Vagina (tissue), 2 donors: Measurements from ENCODE around the gene DENND5A. TPM values are rescaled to one million over a fixed set of nuclear protein-coding genes. Genes with fewer than 3 reads are reported as not detected.

Experiments used
- DNase-seq, 2 donors: peaks; one replicate each; pipeline ENCODE4 v3.0.0-alpha.2; 2017; ENCODE audit errors: extremely low spot score in 2 of 2
- H3K27ac ChIP-seq: fragments of 200-600 bp; sonication (generic); one replicate; pipeline ENCODE4 v1.5.1; 2019
- H3K27me3 ChIP-seq: fragments of 200-600 bp; sonication (generic); one replicate; pipeline ENCODE4 v1.5.1; 2019
- H3K36me3 ChIP-seq, 2 donors: fragments of 200-600 bp; sonication (generic); one replicate each; pipeline ENCODE4 v1.5.1; 2017 to 2019
- H3K4me1 ChIP-seq: fragments of 200-600 bp; sonication (generic); one replicate; pipeline ENCODE4 v1.5.1; 2019
- H3K4me3 ChIP-seq, 2 donors: fragments of 200-600 bp; sonication (generic); 1 replicate in 1 of 2; 2 replicates in 1 of 2; pipeline ENCODE4 v1.5.1; 2016 to 2019
- H3K9me3 ChIP-seq: fragments of 200-600 bp; sonication (generic); one replicate; pipeline ENCODE4 v1.5.1; 2019
- POLR2A ChIP-seq, 2 donors: fragments of 450-650 bp; IDR thresholded peaks; one replicate each; pipeline ENCODE4 v1.6.1; 2017; ENCODE audit warnings: antibody characterized with exemption in 2 of 2, mild to moderate bottlenecking in 2 of 2, moderate library complexity in 2 of 2
- POLR2AphosphoS5 ChIP-seq, 2 donors: sonication (generic); formaldehyde crosslinking; IDR thresholded peaks; one replicate each; pipeline ENCODE4 v1.9.0; 2017; ENCODE audit warnings: antibody characterized with exemption in 2 of 2, mild to moderate bottlenecking in 2 of 2, low read depth in 1 of 2; ENCODE audit not compliant: insufficient read depth in 1 of 2
- intact Hi-C: fragments of 100-400 bp; cut with DNase I; formaldehyde crosslinking; loops from one replicate; pipeline ENCODE4 v1.15.1; 2023
- total RNA-seq: library from RNA; depleted of rRNA; stranded (reverse); fragments of >200 nt; gene quantifications from one replicate; pipeline ENCODE4 v1.2.3, GENCODE V29; 2016
- TF ChIP-seq, protein P1 (sequence below), 3 experiments: fragments of 450-650 bp in 2 of 3; fragments of 200-600 bp in 1 of 3; sonication (generic) in 1 of 3; IDR thresholded peaks; one replicate each; pipeline ENCODE4 v1.5.1; 2017 to 2019; ENCODE audit warnings: antibody characterized with exemption in 3 of 3, mild to moderate bottlenecking in 2 of 3, moderate library complexity in 2 of 3

Gene DENND5A
- total RNA-seq, 1 donor from 2014 or later: 82.0 TPM

- DNase-seq: no peak
- Histone ChIP-seq H3K27me3 (no peaks in the 10 kb centered on the region), H3K27ac (no peak overlapping the region), H3K4me1 (no peaks in the 10 kb centered on the region), H3K9me3 (no peaks in the 10 kb centered on the region), H3K36me3 (peaks cover 0 to 51% of the 10 kb centered on the region in 2 donors), H3K4me3 (no peak overlapping the region)
- TF ChIP-seq, protein P1, sequence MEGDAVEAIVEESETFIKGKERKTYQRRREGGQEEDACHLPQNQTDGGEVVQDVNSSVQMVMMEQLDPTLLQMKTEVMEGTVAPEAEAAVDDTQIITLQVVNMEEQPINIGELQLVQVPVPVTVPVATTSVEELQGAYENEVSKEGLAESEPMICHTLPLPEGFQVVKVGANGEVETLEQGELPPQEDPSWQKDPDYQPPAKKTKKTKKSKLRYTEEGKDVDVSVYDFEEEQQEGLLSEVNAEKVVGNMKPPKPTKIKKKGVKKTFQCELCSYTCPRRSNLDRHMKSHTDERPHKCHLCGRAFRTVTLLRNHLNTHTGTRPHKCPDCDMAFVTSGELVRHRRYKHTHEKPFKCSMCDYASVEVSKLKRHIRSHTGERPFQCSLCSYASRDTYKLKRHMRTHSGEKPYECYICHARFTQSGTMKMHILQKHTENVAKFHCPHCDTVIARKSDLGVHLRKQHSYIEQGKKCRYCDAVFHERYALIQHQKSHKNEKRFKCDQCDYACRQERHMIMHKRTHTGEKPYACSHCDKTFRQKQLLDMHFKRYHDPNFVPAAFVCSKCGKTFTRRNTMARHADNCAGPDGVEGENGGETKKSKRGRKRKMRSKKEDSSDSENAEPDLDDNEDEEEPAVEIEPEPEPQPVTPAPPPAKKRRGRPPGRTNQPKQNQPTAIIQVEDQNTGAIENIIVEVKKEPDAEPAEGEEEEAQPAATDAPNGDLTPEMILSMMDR (IDR thresholded peaks at IDR 0.05): no peak
- TF ChIP-seq POLR2A (IDR thresholded peaks at IDR 0.05) (no peak), POLR2AphosphoS5 (IDR thresholded peaks at IDR 0.05; ENCODE audit: insufficient read depth in 1 of 2, low read depth in 1 of 2) (no peak)
- intact Hi-C loops: no loop called here
Measured at GRCh38 chr11:9148727-9149126, 116.4 kb downstream of the DENND5A start.

GRCh38 chr11:9148035-9148434 is 117.1 kb downstream of the DENND5A start:
- no peaks in the 10 kb centered on the region for H3K27me3 ChIP-seq
- no peaks in the 10 kb centered on the region for H3K9me3 ChIP-seq
- H3K27ac ChIP-seq: no peak overlapping the region
- H3K4me1 ChIP-seq: no peaks in the 10 kb centered on the region
- TF ChIP-seq POLR2A (IDR thresholded peaks at IDR 0.05): no peak
- TF ChIP-seq, protein P1 (IDR thresholded peaks at IDR 0.05): no peak
- no peak for TF ChIP-seq POLR2AphosphoS5 (IDR thresholded peaks at IDR 0.05; ENCODE audit: insufficient read depth in 1 of 2, low read depth in 1 of 2)
- H3K4me3 ChIP-seq: no peak overlapping the region
- intact Hi-C loops: no loop called here
- H3K36me3 ChIP-seq: peaks cover 0 to 56% of the 10 kb centered on the region in 2 donors
- DNase-seq: no peak

DNA sequence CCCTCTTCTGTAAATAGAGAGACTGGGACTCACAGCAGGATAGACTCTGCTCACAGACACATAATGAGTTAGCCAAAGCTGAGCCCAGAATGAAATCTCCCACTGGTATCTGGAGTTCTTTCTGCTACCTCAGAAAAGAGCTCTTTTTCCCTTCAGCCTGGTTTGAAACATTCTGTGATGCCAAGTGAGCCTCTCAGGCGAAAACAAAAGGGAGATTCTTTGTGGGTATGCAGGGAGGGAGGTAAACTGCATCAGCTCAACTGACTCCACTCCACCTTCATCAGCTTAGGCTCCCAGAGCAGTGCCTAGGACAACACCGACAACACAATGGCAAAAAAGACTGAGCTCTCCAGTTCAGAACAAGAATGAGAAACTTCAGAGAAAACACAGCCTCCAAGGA is 118.7 kb downstream of the DENND5A start:
- Histone ChIP-seq H3K4me1 (no peaks in the 10 kb centered on the region), H3K9me3 (no peaks in the 10 kb centered on the region), H3K27me3 (no peaks in the 10 kb centered on the region), H3K27ac (no peak overlapping the region), H3K4me3 (no peak overlapping the region), H3K36me3 (peaks cover 0 to 65% of the 10 kb centered on the region in 2 donors)
- intact Hi-C loops: no loop called here
- DNase-seq: no peak
- TF ChIP-seq POLR2A (IDR thresholded peaks at IDR 0.05) (no peak), POLR2AphosphoS5 (IDR thresholded peaks at IDR 0.05; ENCODE audit: insufficient read depth in 1 of 2, low read depth in 1 of 2) (no peak)
- TF ChIP-seq, protein P1 (IDR thresholded peaks at IDR 0.05): no peak

DNA sequence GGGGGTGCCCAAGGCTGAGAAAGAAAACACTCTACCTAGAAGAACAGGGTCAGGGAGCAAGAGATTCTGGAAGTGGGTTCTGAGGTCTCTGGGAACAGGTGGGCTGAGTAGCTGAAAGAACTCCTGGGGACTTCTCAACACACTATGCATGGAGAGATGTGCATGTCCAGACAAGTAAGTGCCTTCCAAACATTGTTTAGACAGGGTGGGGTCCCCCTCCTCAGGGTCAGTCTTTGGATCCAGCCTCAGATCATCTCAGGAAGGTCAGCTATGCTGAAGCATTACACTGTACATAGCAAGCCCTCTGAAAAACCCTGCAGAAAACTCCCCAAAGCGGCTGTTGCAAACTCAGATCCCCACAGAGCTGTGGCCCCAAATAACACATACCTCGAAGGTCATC is 119.9 kb downstream of the DENND5A start:
- H3K4me3 ChIP-seq: no peak overlapping the region
- peaks cover 0 to 67% of the 10 kb centered on the region in 2 donors for H3K36me3 ChIP-seq
- no peak overlapping the region for H3K27ac ChIP-seq
- no peaks in the 10 kb centered on the region for H3K9me3 ChIP-seq
- DNase-seq: no peak
- intact Hi-C loops: no loop called here
- H3K27me3 ChIP-seq: no peaks in the 10 kb centered on the region
- H3K4me1 ChIP-seq: peaks cover under 1% of the 10 kb centered on the region
- TF ChIP-seq, protein P1 (IDR thresholded peaks at IDR 0.05): no peak
- TF ChIP-seq POLR2A (IDR thresholded peaks at IDR 0.05) (no peak), POLR2AphosphoS5 (IDR thresholded peaks at IDR 0.05; ENCODE audit: insufficient read depth in 1 of 2, low read depth in 1 of 2) (no peak)

DNA sequence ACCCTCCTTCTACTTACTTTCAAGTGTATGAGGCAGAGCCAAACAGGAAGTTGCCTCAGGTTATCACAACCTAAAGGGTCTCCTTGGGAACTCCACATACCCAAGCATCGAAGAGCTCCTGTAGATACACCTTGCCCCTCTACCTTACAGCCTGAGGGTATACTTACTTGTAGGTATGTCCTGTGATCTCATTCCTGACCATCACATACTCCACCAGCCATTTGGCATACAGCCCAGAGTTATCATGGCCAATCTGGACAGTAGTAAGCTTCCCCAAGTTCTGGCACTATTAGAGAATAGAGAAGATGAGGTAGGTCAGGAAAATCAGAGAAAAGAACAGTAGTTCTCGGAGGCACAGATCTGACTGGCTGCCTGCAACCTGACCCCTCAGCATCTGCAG is 120.3 kb downstream of the DENND5A start:
- Histone ChIP-seq H3K4me3 (no peak overlapping the region), H3K4me1 (peaks cover 5% of the 10 kb centered on the region), H3K27me3 (no peaks in the 10 kb centered on the region), H3K27ac (no peak overlapping the region), H3K36me3 (peaks cover 0 to 63% of the 10 kb centered on the region in 2 donors), H3K9me3 (no peaks in the 10 kb centered on the region)
- TF ChIP-seq POLR2AphosphoS5 (IDR thresholded peaks at IDR 0.05; ENCODE audit: insufficient read depth in 1 of 2, low read depth in 1 of 2): no peak
- TF ChIP-seq, protein P1 (IDR thresholded peaks at IDR 0.05): no peak
- TF ChIP-seq POLR2A (IDR thresholded peaks at IDR 0.05): no peak
- no peak for DNase-seq
- intact Hi-C loops: no loop called here
